ENCODE data around the gene RNU7-1. TPM values are rescaled to one million over a fixed set of nuclear protein-coding genes. Genes with fewer than 3 reads are reported as not detected.

The RNU7-1 gene
- total RNA-seq, 1 donor from 2014 or later: not detected

GRCh38 chr12:6951551-6952120 is 8.0 kb downstream of the RNU7-1 start:
- no peak for DNase-seq (ENCODE audit: low spot score in 2 of 2)
- Histone ChIP-seq H3K27me3 (no peaks in the 10 kb centered on the region), H3K36me3 (peaks cover 0 to 4% of the 10 kb centered on the region in 2 donors), H3K9me3 (no peaks in the 10 kb centered on the region), H3K27ac (peak overlapping the region; percentile 38 to 39), H3K4me1 (no peaks in the 10 kb centered on the region), H3K4me3 (peak overlapping the region in 1 of 2 donors; percentile 57)
- TF ChIP-seq CTCF (IDR thresholded peaks at IDR 0.05): no peak
- intact Hi-C loops (cut with DNase I): no loop called here

- Histone ChIP-seq H3K9me3 (no peaks in the 10 kb centered on the region), H3K27me3 (no peaks in the 10 kb centered on the region), H3K36me3 (no peaks in the 10 kb centered on the region), H3K4me3 (peak overlapping the region in 1 of 2 donors; percentile 57), H3K4me1 (no peaks in the 10 kb centered on the region), H3K27ac (peak overlapping the region in 1 of 2 donors; percentile 38)
- no peak for TF ChIP-seq CTCF (IDR thresholded peaks at IDR 0.05)
- DNase-seq (ENCODE audit: low spot score in 2 of 2): no peak
- intact Hi-C loops (cut with DNase I): no loop called here
Measured at GRCh38 chr12:6952121-6952862, 8.7 kb downstream of the RNU7-1 start.

GRCh38 chr12:6952863-6953441 is 9.3 kb downstream of the RNU7-1 start:
- intact Hi-C loops (cut with DNase I): no loop called here
- DNase-seq (ENCODE audit: low spot score in 2 of 2): no peak
- Histone ChIP-seq H3K27me3 (no peaks in the 10 kb centered on the region), H3K4me1 (no peaks in the 10 kb centered on the region), H3K9me3 (no peaks in the 10 kb centered on the region), H3K4me3 (peak overlapping the region in 1 of 2 donors; percentile 57), H3K36me3 (no peaks in the 10 kb centered on the region), H3K27ac (peak overlapping the region in 1 of 2 donors; percentile 38)
- TF ChIP-seq CTCF (IDR thresholded peaks at IDR 0.05): no peak

- Histone ChIP-seq H3K36me3 (no peaks in the 10 kb centered on the region), H3K9me3 (no peaks in the 10 kb centered on the region), H3K4me1 (no peaks in the 10 kb centered on the region), H3K27me3 (no peaks in the 10 kb centered on the region), H3K27ac (peak overlapping the region in 1 of 2 donors; percentile 38), H3K4me3 (peak overlapping the region in 1 of 2 donors; percentile 57)
- TF ChIP-seq CTCF (IDR thresholded peaks at IDR 0.05): no peak
- intact Hi-C loops (cut with DNase I): no loop called here
- DNase-seq (ENCODE audit: low spot score in 2 of 2): peak in 1 of 2 donors; percentile 82
Measured at GRCh38 chr12:6953442-6954315, 10.1 kb downstream of the RNU7-1 start.

- H3K27ac ChIP-seq: peak overlapping the region in 1 of 2 donors; percentile 3
- no peaks in the 10 kb centered on the region for H3K9me3 ChIP-seq
- DNase-seq (ENCODE audit: low spot score in 2 of 2): no peak
- TF ChIP-seq CTCF (IDR thresholded peaks at IDR 0.05): no peak
- H3K4me3 ChIP-seq: no peak overlapping the region
- intact Hi-C loops (cut with DNase I): no loop called here
- no peaks in the 10 kb centered on the region for H3K4me1 ChIP-seq
- H3K36me3 ChIP-seq: no peaks in the 10 kb centered on the region
- H3K27me3 ChIP-seq: no peaks in the 10 kb centered on the region
Measured at GRCh38 chr12:6954316-6955107, 10.9 kb downstream of the RNU7-1 start.
